Loucy (cell line): ENCODE results near the gene KSR2.

ENCODE experiments used
- EZH2phosphoT487 ChIP-seq: fragments of 200-600 bp; IDR thresholded peaks from 2 replicates; pipeline ENCODE4 v1.6.1; 2018; ENCODE audit warnings: antibody characterized with exemption, mild to moderate bottlenecking, moderate library complexity, borderline replicate concordance
- TF ChIP-seq, protein P1 (sequence below): fragments of 200-600 bp; sonication (generic); conservative IDR thresholded peaks from 2 replicates; pipeline ENCODE4 v1.5.1; 2014; ENCODE audit warnings: mild to moderate bottlenecking, antibody characterized with exemption, low read length

DNA sequence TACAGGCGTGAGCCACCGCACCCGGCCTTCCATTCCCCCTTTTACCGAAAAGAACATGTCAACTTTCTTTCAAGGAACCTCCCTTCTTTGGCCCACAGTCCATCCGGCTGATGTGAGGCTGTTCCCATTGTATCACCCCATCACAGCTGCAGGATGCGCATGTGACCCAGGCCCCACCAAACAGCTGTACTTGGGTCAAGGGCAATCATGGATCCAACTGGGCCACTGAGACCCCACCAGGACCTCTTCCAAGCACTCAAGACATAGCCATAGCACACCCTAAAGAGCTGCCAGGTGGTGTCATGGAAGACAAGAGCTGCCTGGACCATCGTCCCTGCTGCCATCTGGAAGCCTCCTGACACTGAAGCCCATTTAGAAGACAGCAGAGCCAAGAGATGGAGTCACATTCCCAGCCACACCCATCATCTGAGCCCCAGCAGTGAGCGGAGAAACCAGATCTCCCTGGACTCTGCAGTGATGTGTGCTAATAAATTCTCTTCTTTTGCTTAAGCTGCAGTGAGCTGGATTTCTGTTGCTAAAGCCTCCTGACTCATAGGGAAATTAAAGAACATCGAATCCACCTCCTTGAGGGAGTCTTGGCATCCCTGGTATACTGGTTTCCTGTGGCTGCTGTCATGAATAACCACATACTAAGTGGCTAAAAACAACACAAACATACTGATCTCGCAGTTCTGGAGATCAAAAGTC, 105.6 kb downstream of the KSR2 start:
- TF ChIP-seq, protein P1, sequence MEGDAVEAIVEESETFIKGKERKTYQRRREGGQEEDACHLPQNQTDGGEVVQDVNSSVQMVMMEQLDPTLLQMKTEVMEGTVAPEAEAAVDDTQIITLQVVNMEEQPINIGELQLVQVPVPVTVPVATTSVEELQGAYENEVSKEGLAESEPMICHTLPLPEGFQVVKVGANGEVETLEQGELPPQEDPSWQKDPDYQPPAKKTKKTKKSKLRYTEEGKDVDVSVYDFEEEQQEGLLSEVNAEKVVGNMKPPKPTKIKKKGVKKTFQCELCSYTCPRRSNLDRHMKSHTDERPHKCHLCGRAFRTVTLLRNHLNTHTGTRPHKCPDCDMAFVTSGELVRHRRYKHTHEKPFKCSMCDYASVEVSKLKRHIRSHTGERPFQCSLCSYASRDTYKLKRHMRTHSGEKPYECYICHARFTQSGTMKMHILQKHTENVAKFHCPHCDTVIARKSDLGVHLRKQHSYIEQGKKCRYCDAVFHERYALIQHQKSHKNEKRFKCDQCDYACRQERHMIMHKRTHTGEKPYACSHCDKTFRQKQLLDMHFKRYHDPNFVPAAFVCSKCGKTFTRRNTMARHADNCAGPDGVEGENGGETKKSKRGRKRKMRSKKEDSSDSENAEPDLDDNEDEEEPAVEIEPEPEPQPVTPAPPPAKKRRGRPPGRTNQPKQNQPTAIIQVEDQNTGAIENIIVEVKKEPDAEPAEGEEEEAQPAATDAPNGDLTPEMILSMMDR, result no peak
- no peak for TF ChIP-seq EZH2phosphoT487
